ENCODE results near the gene SPATA46.

The SPATA46 gene

GRCh38 chr1:162370161-162370560 lies 6.5 kb downstream of the SPATA46 start:
- no peak overlapping the region for H3K27ac ChIP-seq (ENCODE audit: extremely low read depth, low read depth, low read length)
- H3K4me1 ChIP-seq (ENCODE audit: control insufficient read depth, insufficient read depth, low read length): no peaks in the 10 kb centered on the region
- TF ChIP-seq ZNF121 (tag by site-specific recombination; IDR thresholded peaks at IDR 0.05): no peak
- TF ChIP-seq ZNF398 (tag by site-specific recombination; IDR thresholded peaks at IDR 0.05): no peak
- no peak for TF ChIP-seq GLIS1 (tag by site-specific recombination; IDR thresholded peaks at IDR 0.05)
- TF ChIP-seq ZBTB26 (tag by site-specific recombination; optimal IDR thresholded peaks at IDR 0.05): no peak
- TF ChIP-seq ZNF132 (tag by site-specific recombination; IDR thresholded peaks at IDR 0.05; ENCODE audit: borderline replicate concordance): no peak
- no peak for TF ChIP-seq ZNF837 (tag by site-specific recombination; IDR thresholded peaks at IDR 0.05)
- TF ChIP-seq MYNN (tag by site-specific recombination; IDR thresholded peaks at IDR 0.05; ENCODE audit: borderline replicate concordance): no peak
- no peak overlapping the region for H3K4me3 ChIP-seq (ENCODE audit: low read depth, low read length)
- H3K36me3 ChIP-seq (ENCODE audit: control insufficient read depth in 2 of 2, insufficient read depth in 1 of 2, low read length in 2 of 2): peaks cover 0 to 2% of the 10 kb centered on the region in 2 experiments; a peak in 2 of 3 replicates
- no peaks in the 10 kb centered on the region for H3K9me3 ChIP-seq (ENCODE audit: control insufficient read depth, insufficient read depth, low read depth, low read length)
- CTCF ChIA-PET: interaction anchor here (1.0 to 1.2 kb wide), 2 partner anchors 10 to 13 kb away, joined by 3 to 5 read pairs; no protein-coding TSS in a partner anchor
- POLR2A ChIA-PET: no interaction called here

- H3K4me3 ChIP-seq (ENCODE audit: low read depth, low read length): no peak overlapping the region
- H3K9me3 ChIP-seq (ENCODE audit: control insufficient read depth, insufficient read depth, low read depth, low read length): no peaks in the 10 kb centered on the region
- peaks cover 0 to 4% of the 10 kb centered on the region in 2 experiments; a peak in 2 of 3 replicates for H3K36me3 ChIP-seq (ENCODE audit: control insufficient read depth in 2 of 2, insufficient read depth in 1 of 2, low read length in 2 of 2)
- CTCF ChIA-PET: interaction anchor here (1.0 to 3.8 kb wide), 2 partner anchors 10 to 12 kb away, joined by 5 to 17 read pairs; no protein-coding TSS in a partner anchor
- H3K4me1 ChIP-seq (ENCODE audit: control insufficient read depth, insufficient read depth, low read length): no peaks in the 10 kb centered on the region
- no peak overlapping the region for H3K27ac ChIP-seq (ENCODE audit: extremely low read depth, low read depth, low read length)
- POLR2A ChIA-PET: no interaction called here
- no peak for TF ChIP-seq ZNF114 (tag by site-specific recombination; IDR thresholded peaks at IDR 0.05)
Observed at GRCh38 chr1:162369571-162369970, 7.1 kb downstream of the SPATA46 start.

- POLR2A ChIA-PET: no interaction called here
- no peaks in the 10 kb centered on the region for H3K4me1 ChIP-seq (ENCODE audit: control insufficient read depth, insufficient read depth, low read length)
- H3K36me3 ChIP-seq (ENCODE audit: control insufficient read depth in 2 of 2, insufficient read depth in 1 of 2, low read length in 2 of 2): peaks cover 0 to 4% of the 10 kb centered on the region in 2 experiments; a peak in 2 of 3 replicates
- H3K9me3 ChIP-seq (ENCODE audit: control insufficient read depth, insufficient read depth, low read depth, low read length): no peaks in the 10 kb centered on the region
- CTCF ChIA-PET: interaction anchor here (3.8 kb wide), 1 partner anchor 11 kb away, joined by 17 read pairs; no protein-coding TSS in a partner anchor
- H3K4me3 ChIP-seq (ENCODE audit: low read depth, low read length): no peak overlapping the region
- no peak overlapping the region for H3K27ac ChIP-seq (ENCODE audit: extremely low read depth, low read depth, low read length)
- TF ChIP-seq ZNF529 (tag by site-specific recombination; IDR thresholded peaks at IDR 0.05; ENCODE audit: insufficient replicate concordance): no peak
- TF ChIP-seq ZBTB17 (tag by site-specific recombination; IDR thresholded peaks at IDR 0.05): no peak
- TF ChIP-seq PATZ1 (tag by site-specific recombination; IDR thresholded peaks at IDR 0.05): no peak
- no peak for TF ChIP-seq SCRT1 (tag by site-specific recombination; IDR thresholded peaks at IDR 0.05; ENCODE audit: borderline replicate concordance)
- TF ChIP-seq AEBP2 (tag by site-specific recombination; IDR thresholded peaks at IDR 0.05; ENCODE audit: borderline replicate concordance): no peak
- no peak for TF ChIP-seq ZNF580 (tag by site-specific recombination; IDR thresholded peaks at IDR 0.05)
- TF ChIP-seq ZNF114 (tag by site-specific recombination; IDR thresholded peaks at IDR 0.05): no peak
- no peak for TF ChIP-seq ZNF600 (tag by site-specific recombination; IDR thresholded peaks at IDR 0.05)
- no peak for TF ChIP-seq ZNF354C (tag by site-specific recombination; IDR thresholded peaks at IDR 0.05; ENCODE audit: borderline replicate concordance, low read depth)
- TF ChIP-seq ZNF629 (tag by site-specific recombination; IDR thresholded peaks at IDR 0.05): no peak
- TF ChIP-seq WT1 (tag by site-specific recombination; IDR thresholded peaks at IDR 0.05): no peak
- TF ChIP-seq PRDM6 (tag by site-specific recombination; IDR thresholded peaks at IDR 0.05): no peak
- TF ChIP-seq ATF2 (tag by site-specific recombination; IDR thresholded peaks at IDR 0.05; ENCODE audit: low read depth): no peak
- TF ChIP-seq ZNF768 (tag by site-specific recombination; IDR thresholded peaks at IDR 0.05): no peak
Observed at GRCh38 chr1:162368451-162368850, 8.2 kb downstream of the SPATA46 start.

Measured in HEK293 (cell line).